Posterior vena cava (tissue), 2 donors: Measurements from ENCODE around the gene RNF146. TPM values are rescaled to one million over a fixed set of nuclear protein-coding genes. Genes with fewer than 3 reads are reported as not detected.
"Not testable (repeated sequence)": the region's sequence is repeated elsewhere in the genome, so short reads cannot be mapped to it uniquely, and the experiment has no call there.

Experiments used
- DNase-seq: peaks from one replicate; pipeline ENCODE4 v3.0.0-alpha.2; 2020; ENCODE audit warnings: low spot score
- intact Hi-C, 2 donors: fragments of 100-400 bp; cut with DNase I; formaldehyde crosslinking; loops; one replicate each; pipeline versions ENCODE4 v1.14.1 to v1.14.2; 2022 to 2023
- long read RNA-seq, 2 donors: library from polyadenylated mRNA; unstranded; transcript quantifications; one replicate each; pipeline ENCODE4 v2.0.0, GENCODE V29; 2020 to 2021
- total RNA-seq, 2 donors: library from RNA; stranded (reverse); fragmentation: NEBNext Ultra II Directional; extraction: Animal tissue kit (Norgen Biotek cat#: 25700); gene quantifications; one replicate each; pipeline ENCODE4 v1.2.1, GENCODE V29; 2021
- donor health status: DM: yes; HTN: yes; CAD: no.
- donor health status: DM: yes; HTN: yes; CAD: no.

Gene RNF146
- total RNA-seq: 10 to 100 TPM; 46.7 to 56.8 TPM
- long read RNA-seq, donor 1, partial matches to known transcripts: 0 of 8 reads
- long read RNA-seq, donor 1, other reads (novel, unspliced or antisense): 5 of 8 reads
- long read RNA-seq, donor 2, partial matches to known transcripts: 0 of 25 reads
- long read RNA-seq, donor 2, other reads (novel, unspliced or antisense): 7 of 25 reads

GRCh38 chr6:127266178-127266891, at the start of gene RNF146:
Gene RNF146 (plus strand): TSS chr6:127266864. CDS start chr6:127280339, 13,475 bp downstream.
- DNase-seq: peak; percentile 94

GRCh38 chr6:127219869-127220268, 46.8 kb upstream of the RNF146 start:
- no peak for DNase-seq
- intact Hi-C loops: no loop called here

More at GRCh38 chr6:127266178-127266891, at the start of gene RNF146:
- intact Hi-C loops: no loop called here

- no peak for DNase-seq
Measured at GRCh38 chr6:127221201-127221600, 45.5 kb upstream of the RNF146 start.

GRCh38 chr6:127222418-127222817, 44.2 kb upstream of the RNF146 start:
- intact Hi-C loops: no loop called here

More at GRCh38 chr6:127221201-127221600, 45.5 kb upstream of the RNF146 start:
- intact Hi-C loops: no loop called here

GRCh38 chr6:127225497-127225896, 41.2 kb upstream of the RNF146 start:
- no peak for DNase-seq
- intact Hi-C loops: no loop called here

More at GRCh38 chr6:127222418-127222817, 44.2 kb upstream of the RNF146 start:
- DNase-seq: no peak

GRCh38 chr6:127233819-127234218, 32.8 kb upstream of the RNF146 start:
- intact Hi-C loops: not testable (repeated sequence)

DNA sequence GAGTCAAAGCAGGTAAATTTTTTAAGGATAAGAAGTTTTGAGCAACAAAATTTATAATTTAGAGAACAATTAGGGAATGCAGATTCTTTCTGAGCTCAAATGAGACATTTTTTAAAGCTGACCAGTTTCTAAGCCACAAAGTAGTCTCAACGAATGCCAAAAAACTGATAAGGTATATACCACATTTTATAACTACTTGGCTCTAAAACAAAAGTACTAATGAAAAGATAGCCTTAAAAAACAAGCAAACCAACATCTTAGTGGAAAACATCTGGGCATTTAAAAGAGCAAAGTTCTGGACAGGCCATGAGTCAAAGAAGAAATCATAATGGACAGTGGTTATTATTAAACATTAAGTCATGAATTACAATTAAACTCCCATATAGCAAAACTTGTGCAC, 23.2 kb upstream of the RNF146 start:
- no peak for DNase-seq
- intact Hi-C loops: no loop called here

More at GRCh38 chr6:127233819-127234218, 32.8 kb upstream of the RNF146 start:
- not testable (repeated sequence) for DNase-seq

DNA sequence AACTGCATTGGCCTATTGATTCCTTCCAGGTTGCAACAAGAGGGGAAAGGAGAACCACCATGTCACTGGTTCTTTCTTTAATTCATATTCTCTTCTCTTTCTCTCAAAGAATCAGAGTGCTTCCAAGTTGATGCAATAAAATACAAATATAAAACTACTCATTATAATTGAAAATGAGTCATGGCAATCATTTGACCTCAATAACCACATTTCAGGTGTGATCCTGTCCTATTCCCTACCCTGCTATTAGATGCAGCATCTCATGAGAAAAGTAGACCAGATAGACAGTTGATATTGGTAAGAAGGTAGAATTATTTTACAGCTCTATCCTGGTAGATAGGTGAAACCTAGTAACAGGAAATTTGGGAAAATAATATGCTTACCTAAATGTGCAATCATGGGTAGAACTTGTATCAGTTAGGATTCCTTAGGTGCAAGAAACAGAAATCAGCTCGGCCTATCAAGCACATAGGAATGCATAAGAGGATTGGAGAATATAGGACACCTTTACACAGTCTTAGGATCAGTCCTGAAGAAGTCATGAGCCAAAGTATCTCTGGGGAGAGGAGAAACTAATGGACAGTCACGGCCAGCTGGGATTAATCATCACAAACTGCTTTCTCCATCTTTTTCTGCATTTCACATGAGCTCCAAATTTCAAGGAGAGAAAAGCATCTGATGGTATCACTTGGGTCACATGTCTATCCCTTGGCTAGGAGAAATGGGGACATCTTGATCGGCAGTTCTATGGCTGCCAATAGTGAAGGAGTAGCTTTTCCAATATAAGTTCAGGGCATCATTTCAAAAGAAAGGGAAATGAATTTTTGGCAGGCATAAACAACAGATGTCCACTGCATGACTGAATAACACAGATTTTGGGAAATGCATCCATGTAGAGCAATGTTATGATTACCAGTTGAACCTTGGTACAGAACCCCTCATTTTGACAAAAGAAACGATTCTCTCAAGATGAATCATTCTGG, 19.3 kb upstream of the RNF146 start:
- intact Hi-C loops: no loop called here
- DNase-seq: no peak

DNA sequence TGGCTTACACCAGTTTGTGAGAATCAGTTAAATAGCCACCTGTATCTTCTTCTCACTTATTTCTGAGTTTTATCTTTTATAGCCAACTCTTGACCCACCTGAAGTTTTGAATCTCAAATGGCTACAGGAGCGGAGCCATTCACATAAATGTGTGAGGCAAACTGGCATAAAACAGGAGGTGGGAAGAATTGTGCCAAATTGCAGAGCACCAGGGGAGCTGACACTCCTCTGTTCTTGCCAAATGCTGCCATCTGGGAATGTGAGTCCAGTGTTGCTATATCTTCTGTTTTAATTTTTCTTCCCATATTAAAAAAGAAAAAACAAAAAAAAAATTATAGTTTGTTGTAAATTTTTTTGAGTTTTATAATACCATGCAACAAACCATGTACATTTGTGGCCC, 17.0 kb upstream of the RNF146 start:
- intact Hi-C loops: no loop called here

GRCh38 chr6:127255286-127255685, 11.4 kb upstream of the RNF146 start:
- intact Hi-C loops: no loop called here
- DNase-seq: no peak

More for the DNA sequence above, 17.0 kb upstream of the RNF146 start:
- no peak for DNase-seq

- intact Hi-C loops: no loop called here
- DNase-seq: no peak
Measured at GRCh38 chr6:127262896-127263295, 3.8 kb upstream of the RNF146 start.

- DNase-seq: no peak
- intact Hi-C loops: no loop called here
Measured at GRCh38 chr6:127263481-127263880, 3.2 kb upstream of the RNF146 start.

GRCh38 chr6:127266892-127267645, 405 bp downstream of the RNF146 start:
- intact Hi-C loops: no loop called here
- peak; percentile 89 for DNase-seq

DNA sequence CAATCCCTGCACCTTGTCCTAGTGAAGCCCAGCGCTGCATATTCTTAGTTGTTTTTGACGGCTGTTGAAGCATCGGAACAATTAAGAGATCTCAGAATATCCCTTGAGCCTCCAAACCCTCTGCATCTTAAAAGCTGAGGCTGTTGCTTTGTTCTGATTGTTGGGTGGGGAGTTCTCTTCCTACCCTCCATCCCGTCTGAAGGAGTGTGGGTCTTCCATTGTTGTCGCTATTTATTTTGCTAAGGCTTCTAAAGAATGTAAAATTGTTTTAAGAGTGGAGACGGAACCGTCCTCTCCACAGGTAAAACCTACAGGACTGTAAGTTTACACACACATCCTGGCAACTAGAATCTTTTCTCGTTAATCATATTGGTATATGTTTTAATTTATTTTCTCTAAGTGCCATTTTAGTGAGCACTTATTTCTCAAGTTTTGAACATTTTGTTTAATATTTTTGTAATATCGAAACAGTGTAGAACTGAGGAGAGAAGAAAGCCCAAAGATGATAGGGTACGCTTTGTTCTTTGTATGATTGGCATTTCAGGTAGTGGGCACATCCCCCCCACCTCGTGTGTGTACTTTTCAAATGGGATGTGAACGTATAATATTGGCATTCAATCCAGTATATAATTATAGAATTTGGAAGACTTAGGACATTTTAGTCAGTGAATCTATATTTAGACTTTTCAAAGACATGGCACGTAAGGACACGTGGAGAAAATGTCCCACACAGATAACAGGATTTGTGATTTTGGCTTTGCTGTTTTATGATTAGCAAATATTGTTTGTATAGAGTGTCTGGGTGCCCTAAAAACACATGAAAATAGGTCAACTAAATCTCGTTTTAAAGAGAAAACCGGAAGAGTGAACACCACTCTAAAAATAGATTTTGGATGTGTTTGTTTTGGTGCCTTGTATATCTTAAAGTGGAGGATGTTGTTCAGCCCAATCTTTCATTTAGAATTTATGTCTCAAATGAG, 1.3 kb downstream of the RNF146 start:
- DNase-seq: no peak

DNA sequence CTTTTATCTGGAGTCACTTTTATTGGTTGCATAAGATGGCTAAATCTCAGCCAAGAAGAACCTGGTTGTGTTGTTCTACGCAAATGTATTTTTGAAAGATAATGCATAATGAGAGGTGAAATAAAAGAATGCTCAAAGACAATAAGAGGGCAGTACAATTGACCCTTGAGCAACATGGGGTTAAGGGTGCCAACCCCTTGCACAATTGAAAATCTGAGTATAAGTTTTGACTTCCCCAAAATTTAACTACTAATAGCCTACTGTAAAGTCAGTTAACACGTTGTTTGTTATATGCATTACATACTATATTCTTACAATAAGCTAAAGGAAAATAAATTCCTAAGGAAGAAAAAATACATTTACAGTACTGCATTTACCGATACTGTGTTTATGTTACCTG, 5.9 kb downstream of the RNF146 start:
- intact Hi-C loops: no loop called here
- no peak for DNase-seq

More for the DNA sequence above, 1.3 kb downstream of the RNF146 start:
- intact Hi-C loops: no loop called here

DNA sequence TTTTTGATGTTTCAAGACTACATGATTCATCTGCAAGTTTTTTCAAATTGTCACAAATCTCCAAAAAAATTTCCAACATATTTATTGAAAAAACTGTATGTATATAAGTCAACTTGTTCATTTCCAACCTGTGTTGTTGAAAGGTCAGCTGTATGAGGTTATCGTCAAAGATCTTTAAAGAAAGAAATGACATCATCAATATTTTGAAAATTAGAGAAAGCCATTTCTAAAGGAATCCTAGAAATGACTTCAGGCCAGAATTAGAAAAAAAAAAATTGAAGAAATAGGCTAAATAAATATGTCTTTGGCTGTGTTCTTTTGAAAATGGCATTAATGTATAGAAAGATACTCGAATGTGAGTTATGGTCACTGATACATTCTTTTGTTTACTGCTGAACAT, 6.8 kb downstream of the RNF146 start:
- intact Hi-C loops: no loop called here
- DNase-seq: no peak

DNA sequence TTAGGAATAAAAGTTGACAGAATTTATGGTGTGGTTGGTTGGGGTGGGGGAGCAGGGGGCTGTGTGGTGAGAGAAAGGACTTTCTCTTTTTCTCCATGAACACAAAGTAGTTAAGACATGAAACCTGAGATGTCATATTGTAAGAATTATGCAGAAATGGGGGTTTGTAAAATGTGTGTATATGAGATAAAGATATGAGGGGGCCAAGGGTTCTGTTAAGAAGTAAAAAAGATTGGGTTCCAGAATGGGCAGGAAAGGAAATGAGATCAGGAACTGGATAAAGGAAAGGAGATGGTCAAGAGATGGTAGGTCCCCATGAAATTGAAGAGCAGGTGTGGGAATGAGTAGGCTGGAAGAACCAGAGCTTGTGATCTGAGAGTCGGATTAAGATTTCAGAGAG, 9.7 kb downstream of the RNF146 start:
- no peak for DNase-seq
- intact Hi-C loops: no loop called here
